Stimulated activated CD4-positive, alpha-beta T cell treated with anti-CD3 and anti-CD28 coated beads, Interleukin-1b, Interleukin-23, amount 100 ng/mL, for 48 hours (primary cell): ENCODE results near the gene CFAP46.
"Not testable (repeated sequence)": the region's sequence is repeated elsewhere in the genome, so short reads cannot be mapped to it uniquely, and the experiment has no call there.

Source experiments
- DNase-seq: peaks from one replicate; pipeline ENCODE4 v3.0.0-alpha.2; 2020

Gene CFAP46

DNA sequence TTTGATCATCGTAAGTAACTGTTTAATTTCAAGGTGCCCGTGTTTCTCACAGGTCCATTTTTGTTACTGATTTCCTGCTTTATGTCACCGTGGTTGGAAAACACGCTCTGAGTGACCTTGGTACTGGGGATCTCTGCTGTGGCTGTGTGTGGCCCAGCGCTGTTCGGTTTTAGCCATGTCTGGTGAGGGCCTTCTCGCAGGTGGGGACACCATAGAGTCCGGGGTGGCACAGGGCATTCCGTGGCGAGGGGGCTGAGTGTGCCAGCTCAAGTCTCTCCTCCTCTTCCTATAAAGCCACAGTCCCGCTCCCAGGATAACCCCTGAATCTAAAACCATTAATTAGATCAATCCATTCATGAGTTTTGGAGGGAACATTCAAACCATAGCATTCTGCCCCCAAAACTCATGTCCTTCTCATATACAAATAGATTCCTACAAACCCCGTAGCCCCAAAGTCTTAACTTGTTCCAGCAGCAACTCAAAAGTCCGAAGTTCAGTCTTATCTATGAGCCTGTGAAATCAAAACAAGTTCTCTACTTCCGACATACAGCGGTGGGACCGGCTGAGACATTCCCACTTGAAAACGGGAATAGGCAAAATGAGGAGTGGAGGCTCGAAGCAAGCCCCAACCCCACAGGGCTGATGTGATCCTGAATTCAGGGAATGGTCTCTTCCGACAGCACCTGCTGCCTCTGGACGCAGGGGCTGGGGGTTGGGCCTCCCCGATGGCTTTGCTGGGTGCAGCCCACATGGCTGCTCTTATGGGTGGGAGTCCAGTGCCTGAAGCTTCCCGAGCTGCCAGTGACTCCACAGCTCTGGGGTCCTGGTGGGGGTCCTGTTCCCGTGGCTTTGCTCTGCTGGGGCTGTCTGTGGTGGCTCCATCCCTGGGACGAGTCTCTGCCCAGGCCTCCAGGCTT lies 101.4 kb downstream of the CFAP46 start:
- DNase-seq = no peak

GRCh38 chr10:132839061-132839460 lies 103.3 kb downstream of the CFAP46 start:
- no peak for DNase-seq

- DNase-seq = no peak
Measured at GRCh38 chr10:132838346-132838970, 103.9 kb downstream of the CFAP46 start.

DNA sequence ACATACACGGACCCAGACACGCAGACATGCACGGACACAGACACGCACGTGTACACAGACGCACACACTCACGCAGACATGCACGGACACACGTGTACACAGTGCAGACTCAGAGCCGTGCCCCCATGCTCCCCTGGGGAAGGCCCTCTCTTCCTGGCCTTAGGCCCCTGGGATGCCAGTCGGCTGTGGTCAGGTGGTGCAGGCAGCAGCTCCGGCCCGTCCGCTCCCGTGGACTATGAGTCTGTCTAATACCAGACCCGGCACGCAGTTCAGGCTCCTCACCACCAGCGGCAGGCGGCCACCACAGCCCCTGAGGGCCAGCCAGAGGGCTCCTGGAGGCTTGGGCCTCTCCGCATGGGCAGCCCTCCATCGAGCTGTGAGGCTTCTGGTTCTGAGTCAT lies 104.5 kb downstream of the CFAP46 start:
- DNase-seq = no peak

GRCh38 chr10:132836832-132837540 lies 105.4 kb downstream of the CFAP46 start:
- peak; percentile 39 for DNase-seq

DNA sequence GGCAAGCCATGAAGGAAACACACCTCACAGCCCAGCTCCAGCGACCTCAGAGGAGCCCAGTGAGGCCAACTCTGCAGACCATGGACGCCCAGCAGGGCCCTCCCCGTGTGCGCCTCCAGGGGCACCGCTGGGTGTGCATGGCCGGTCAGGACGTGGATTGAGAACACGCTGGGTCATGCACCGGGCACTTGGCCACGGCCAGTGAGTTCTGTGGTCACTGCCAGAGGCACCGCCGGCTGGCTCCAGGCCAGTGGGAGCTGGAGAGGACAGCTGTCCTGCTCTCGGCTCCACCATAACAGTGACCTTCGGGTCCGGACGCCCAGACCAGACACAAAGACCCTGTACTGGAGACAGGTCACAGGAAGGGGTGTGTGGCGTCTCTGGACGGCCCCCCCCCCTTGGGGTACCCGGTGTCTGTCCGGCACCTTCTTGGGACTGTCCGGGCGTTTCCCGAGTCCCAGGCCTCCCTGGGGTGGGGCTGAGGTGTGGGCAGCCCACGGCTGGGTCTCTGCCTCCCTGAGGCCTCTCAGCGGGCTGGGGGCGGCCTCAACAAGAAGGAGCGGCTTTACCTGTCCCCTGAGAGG lies 106.0 kb downstream of the CFAP46 start:
- no peak for DNase-seq

- DNase-seq = no peak
Measured at GRCh38 chr10:132835848-132836233, 106.5 kb downstream of the CFAP46 start.

DNA sequence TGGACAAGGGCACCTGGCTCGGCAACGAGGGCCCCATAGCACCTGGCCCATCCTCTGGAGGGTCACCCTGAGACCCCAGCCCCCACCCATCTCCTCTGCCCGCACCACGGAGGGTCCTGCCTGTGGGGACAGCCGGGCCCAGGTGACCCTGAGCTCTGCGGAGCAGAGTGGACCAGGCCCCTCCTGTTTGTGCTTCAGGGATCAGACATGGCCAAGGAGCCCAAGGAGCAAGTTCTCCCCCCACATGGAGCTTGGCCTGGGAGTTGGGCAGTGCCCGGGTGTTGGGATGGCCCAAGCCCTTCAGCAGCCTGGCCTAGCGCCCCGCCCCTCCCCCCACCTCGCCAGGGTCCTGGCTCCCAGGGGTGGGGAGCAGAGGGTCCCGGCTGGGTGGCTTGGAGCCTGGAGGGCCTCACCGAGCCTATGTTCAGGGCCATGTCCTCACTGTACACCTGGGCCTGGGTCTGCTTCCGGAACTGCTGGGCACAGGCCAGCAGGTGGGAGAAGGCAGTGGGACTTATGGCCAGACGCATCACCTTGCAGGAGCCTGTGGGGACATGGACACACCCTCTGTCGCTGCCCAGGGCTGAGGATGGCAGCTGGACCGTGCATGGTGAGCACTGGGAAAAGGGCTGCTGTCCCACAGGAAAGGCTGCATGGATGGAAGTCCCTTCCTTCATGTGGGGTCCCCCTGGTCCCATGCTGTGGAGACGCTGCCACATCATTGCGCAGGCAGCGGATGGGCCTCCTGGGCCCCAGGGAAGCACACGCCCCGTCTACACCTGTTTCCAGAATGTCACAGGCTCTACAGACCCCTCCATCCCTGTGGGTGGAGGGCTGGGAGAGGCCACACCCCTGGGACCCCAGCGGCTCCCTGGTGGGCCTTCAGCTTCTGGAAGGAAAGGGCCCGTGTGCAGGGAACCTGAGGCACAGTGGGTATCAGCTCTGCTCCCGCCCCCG lies 107.2 kb downstream of the CFAP46 start:
- no peak for DNase-seq

DNA sequence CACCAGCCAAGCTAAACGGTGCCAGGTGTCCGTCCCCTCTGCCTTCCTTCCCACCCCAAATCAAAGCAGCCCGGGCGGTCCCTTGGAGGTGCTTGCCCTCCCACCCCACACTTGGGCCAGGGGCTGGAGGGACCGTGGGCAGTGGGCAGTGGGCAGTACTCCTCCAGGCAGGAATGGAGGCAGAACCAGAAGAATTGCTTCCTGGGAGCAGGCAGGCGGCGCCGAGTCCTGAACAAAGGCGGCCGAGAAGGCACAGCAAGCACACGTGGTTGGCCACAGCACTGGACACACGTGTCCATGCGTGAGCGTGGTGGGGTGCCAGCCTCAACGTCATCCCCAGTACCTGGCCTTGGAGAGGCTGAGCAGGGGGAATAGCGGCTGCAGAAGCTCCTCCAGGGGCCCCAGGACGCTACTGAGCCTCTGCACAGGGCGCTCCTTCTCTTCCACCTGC lies 108.0 kb downstream of the CFAP46 start:
- DNase-seq = no peak

GRCh38 chr10:132833421-132834111 lies 108.8 kb downstream of the CFAP46 start:
- DNase-seq = no peak

DNA sequence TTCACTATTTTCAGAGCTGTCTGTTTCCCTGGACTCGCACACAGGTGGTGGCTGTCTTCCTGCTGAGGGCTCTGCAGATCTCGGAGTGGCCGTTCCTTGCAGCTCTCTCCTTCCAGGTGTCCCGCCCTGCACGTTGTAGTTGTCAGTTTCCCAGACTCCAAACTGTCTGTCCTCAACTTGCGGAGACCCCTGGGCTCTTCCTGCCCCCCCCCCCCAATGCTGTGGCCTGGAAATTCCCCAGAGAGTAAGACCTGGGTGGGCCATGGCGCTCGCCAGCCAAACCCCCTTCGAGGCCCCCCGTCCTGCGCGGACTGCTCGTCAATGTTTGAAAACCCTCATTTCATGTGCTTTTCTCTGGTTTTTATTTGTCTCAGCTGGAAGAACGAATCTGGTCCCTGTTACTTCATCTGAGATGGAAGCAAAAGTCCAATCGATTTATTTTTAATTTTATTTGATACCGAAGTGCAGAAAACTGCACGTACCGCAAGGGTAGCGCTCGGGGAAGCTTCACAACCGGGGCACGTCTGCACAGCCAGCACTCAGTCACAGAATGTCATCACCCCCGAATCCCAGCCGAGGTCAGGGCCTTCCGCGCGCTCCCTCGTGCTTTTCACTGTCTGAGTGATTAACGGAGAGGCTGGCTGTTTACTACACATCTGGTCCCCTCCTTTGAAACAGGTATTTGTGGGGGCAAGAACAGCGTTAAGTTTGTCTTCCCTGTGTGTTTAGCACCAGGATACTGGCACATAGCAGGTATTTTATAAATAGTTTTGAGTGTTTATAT lies 110.0 kb downstream of the CFAP46 start:
- no peak for DNase-seq

DNA sequence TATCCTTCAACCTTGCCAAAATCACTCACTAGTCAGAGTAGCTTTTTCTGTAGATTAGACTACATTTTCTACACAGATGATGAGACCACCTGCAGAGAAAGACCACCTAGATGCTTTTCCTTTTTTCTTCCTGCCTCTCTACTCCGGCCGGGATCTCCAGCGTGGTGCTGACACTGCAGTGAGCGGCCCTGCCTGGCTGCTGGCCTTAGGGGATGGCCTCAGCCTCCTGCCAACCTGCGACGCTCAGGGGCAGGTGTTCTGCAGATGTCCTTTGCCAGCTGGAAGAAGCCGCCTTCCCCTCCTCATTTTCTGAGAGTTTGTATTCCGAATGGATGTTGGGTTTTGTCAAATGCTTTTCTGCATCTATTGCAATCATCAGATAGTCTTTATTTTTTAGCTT lies 113.0 kb downstream of the CFAP46 start:
- no peak for DNase-seq

- DNase-seq = no peak
Measured at GRCh38 chr10:132828681-132829080, 113.7 kb downstream of the CFAP46 start.

DNA sequence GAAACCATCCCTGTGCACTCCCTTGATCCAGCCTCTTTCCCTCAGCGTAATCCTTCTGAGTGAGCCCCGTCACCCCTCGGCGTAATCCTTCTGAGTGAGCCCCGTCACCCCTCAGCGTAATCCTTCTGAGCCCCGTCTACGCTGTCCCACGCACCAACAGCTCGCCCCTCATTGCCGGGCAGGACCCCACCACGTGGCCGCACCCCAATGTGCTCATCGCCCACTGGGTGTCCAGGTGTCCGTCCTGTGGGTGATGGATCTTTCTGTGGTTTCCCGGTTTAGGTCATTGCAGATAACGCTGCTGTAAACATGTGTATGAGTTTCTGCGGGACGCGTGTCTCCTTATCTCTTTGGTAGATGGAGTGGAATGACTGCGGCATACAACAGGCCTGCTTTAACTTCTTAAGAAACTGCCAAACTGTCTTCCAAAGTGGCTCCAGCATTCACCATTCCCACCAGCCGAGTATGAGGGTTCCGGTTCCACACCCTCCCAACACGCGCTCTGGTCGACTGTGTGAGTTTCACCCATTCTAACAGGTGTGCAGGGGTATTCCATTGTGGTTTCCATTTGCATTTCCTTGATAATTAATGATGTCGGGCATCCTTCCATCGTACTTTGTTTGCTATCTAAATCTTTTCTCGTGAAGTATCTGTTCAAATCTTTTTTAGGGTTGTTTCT lies 114.4 kb downstream of the CFAP46 start:
- DNase-seq = no peak

DNA sequence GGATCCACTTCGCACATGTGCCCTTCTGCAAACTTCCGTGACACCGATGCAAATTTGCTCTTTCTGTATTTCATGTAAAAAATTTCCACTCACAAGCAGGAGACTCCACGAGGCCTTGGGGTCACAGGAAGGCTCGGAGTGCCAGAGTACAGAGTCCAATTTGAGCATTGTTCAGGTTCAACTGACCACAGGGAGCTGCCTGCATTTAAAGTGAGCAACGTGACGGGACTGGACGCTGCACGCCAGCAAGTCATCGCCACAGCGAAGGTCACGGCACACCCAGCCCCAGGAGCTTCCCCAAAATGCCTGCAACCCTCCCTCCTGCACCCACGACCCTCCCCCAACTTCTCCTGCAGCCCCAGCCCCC lies 115.0 kb downstream of the CFAP46 start:
- no peak for DNase-seq

GRCh38 chr10:132826524-132827422 lies 115.6 kb downstream of the CFAP46 start:
- no peak for DNase-seq

DNA sequence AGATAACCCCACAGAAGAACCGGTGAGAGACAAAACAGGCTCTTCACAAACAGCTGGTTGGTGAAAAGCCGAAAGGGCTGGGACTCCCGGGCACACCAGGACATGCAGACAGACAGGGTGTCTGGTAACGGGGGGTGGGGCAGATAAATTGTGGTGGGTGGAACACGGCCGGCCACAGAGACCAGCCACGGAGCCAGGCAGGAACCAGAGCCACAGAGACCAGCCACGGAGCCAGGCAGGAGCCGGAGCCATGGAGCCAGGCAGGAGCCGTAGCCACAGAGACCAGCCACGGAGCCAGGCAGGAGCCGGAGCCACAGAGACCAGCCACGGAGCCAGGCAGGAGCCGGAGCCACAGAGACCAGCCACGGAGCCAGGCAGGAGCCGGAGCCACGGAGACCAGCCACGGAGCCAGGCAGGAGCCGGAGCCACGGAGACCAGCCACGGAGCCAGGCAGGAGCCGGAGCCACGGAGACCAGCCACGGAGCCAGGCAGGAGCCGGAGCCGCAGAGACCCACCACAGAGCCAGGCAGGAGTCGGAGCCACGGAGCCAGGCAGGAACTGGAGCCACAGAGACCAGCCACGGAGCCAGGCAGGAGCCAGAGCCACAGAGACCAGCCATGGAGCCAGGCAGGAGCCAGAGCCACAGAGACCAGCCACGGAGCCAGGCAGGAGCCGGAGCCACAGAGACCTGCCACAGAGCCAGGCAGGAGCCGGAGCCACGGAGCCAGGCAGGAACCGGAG lies 116.4 kb downstream of the CFAP46 start:
- not testable (repeated sequence) for DNase-seq

- DNase-seq = no peak
Measured at GRCh38 chr10:132820056-132820455, 122.3 kb downstream of the CFAP46 start.
